Left colon (tissue), 2 donors: ENCODE data around the gene ZNF598. TPM values are rescaled to one million over a fixed set of nuclear protein-coding genes. Genes with fewer than 3 reads are reported as not detected.

Experiments used
- ATAC-seq: fragments of 200-7000 bp; cut with Tn5 transposase; one replicate; pipeline ENCODE4 v1.9.1; 2020; ENCODE audit warnings: mild to moderate bottlenecking, moderate library complexity
- DNase-seq, 2 donors: peaks; one replicate each; pipeline ENCODE4 v3.0.0-alpha.2; 2020
- intact Hi-C, 2 donors: fragments of 100-400 bp; cut with DNase I in 1 of 2; cut with micrococcal nuclease in 1 of 2; formaldehyde crosslinking; loops; one replicate each; pipeline versions ENCODE4 v1.11.2 to v1.14.0; 2022; cut with DNase I, micrococcal nuclease
- total RNA-seq, 2 donors: library from RNA; stranded (reverse); fragmentation: NEBNext Ultra II Directional; extraction: Animal tissue kit (Norgen Biotek cat#: 25700); gene quantifications; one replicate each; pipeline ENCODE4 v1.2.1, GENCODE V29; 2021
- donor health status: DM: no; HTN: no; CAD: no.
- donor health status: DM: yes; HTN: yes; CAD: no.

Gene ZNF598
- total RNA-seq, 2 donors from 2014 or later, result 45.8 to 52.8 TPM

DNA sequence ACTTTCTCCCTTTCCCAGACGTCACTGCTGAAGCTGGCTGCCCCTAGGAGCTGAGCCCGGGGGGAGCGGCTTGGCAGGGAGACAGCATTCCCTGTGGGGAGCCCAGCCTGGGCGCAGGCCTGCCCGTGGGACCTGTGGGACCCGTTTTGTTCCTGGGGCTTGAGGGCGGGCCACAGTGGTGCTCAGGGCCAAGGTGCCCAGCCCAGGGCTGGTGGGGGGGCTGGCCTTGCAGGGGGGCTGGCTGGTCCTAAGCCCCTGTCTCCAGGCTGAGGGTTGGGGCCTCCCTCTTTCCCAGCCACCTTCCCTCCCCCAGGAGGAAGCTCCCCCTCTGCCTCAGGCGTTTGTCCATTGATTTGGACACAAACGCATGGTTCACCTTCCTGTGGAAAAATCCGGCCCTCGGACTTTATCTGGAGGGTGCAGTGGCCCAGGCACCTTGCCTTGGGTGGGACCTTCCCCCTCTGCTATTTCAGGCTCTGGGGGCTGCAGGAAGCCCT is 21.5 kb upstream of the ZNF598 start:
- DNase-seq (no peak), ATAC-seq (no peak)
- intact Hi-C loops, result no loop called here

DNA sequence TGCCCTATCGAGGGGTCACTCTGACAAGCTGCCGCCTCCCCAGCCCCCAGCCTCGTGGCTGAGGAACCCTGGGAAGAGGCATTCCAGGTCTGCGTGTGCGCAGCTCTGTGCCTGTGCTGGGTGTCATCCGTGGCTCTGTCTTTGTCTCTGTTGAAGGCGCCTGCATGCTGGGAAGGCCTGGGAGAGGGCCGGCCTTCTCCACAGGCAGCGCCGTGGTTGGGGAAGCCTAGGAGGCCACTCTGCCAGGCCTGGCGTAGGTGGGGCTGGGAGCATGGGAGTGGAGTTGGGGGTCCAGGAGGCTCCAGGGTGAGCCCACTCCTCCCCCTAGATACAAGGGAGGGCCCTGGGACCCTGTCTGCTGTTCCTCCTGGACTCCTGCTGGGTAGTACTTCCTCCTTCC is 20.4 kb upstream of the ZNF598 start:
- intact Hi-C loops, result no loop called here
- DNase-seq (no peak), ATAC-seq (no peak)

DNA sequence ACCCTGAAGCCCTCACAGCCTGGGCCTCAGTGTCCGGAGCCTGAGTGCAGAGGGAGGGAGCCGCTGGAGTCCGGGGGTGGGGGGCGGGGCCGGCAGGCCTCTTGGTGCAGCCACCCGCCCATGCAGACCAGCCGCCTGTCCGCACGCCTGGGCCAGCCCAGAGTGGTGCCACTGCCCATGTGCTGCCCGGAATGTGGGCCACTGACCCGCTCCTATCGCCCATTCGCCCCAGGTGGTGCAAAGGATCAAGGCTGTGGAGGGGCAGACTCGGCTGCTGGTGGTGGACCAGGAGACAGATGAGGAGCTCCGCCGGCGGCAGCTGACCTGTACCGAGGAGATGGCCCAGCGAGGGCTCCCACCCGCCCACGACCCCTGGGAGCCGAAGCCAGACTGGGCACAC is 19.7 kb upstream of the ZNF598 start:
- intact Hi-C loops, result loop anchor here in 1 of 2 donors (5.0 kb wide), 1 partner anchor 113 kb away; no protein-coding TSS in a partner anchor
- no peak for ATAC-seq
- no peak for DNase-seq

DNA sequence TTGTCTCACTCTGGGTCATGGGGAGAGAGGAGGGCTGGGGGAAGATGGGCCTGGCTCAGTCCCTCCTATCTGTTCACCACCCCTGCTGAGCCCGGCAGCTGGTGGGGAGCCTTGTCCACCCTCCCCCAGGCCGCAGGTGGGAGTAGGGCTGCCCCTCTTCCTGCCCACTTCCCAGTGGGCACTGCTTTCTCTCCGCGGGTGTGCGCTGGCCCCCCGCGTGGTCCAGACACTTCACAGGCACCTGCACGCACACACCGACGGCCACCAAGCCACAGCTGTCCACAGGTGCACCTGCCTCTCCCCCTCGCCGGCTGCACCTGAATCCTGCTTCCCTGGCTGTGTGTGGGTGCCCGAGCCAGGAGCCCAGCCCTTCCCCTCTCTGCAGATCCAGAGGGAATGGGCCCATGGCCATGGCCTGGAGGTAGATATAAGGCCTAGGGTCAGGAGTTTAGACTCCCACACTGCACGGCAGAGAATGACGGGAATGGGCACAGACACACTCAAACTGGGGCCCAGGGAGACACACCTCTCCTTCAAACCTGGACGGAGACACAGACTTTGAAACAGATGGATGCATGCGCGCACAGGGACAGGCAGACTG is 19.1 kb upstream of the ZNF598 start:
- DNase-seq (no peak), ATAC-seq (no peak)
- intact Hi-C loops, result loop anchor here in 1 of 2 donors (5.0 kb wide), 1 partner anchor 114 kb away; no protein-coding TSS in a partner anchor

DNA sequence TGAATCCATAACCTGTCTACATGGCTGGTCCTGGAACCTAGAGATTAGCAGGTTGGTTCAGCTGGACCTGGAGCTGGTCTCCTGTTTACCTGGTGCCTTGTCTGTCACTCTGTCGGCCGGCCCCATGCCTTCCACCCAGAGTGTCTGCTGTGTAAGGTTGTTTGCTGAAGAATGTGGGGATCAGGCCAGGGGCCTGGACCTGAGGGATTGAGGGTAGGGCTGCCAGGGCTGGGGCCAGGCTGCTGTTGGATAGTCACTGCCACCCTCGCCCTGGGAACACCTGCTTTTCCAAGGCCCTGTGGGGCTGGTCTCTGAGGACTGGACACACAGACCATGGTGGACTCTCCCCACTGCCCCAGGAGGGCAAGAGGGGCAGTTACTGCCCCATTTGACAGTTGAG is 18.5 kb upstream of the ZNF598 start:
- intact Hi-C loops, result loop anchor here in 1 of 2 donors (5.0 kb wide), 1 partner anchor 114 kb away; no protein-coding TSS in a partner anchor
- DNase-seq (no peak), ATAC-seq (no peak)

DNA sequence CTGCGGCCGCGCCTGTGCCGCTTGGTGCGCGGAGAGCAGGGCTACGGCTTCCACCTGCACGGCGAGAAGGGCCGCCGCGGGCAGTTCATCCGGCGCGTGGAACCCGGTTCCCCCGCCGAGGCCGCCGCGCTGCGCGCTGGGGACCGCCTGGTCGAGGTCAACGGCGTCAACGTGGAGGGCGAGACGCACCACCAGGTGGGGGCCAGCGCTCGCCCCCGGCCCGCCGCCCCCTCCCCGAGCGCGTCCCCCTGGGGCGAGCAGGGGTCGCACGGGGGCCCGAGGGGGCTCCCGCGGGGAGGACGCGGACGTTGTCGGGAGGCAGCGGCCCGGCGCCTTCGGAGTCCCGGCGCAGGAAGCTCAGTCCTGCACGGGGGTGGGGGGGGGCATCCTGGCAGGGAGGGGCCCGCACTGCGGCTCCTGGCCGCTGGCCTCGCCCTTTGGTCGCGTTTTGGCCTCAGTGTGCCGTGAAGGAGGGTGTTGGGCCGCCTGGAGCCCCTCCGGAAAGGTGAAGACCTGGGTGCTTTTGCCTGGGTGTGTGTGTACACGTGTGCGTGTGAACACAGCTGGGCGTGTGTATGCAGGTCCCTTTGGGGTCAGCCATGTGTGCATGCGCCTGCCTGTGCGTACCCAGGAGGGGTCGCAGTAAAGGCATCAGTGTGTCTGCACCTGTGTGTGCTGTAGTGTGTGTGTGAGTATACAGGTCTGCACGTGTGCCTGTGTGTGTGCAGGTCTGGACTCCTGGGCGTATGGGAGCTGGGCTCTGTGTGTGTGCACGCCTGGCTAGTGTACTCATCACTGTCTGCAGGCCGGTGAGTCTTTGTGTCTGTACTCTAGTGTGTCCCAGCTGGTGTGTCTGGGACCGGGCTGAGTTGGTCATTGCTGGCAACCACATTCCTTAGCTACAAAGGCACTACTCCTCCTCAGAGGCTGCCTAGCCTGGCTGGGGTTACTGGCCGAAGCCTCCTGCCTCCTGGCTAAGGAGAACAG is 17.7 kb upstream of the ZNF598 start:
- DNase-seq (peak in 1 of 2 donors; percentile 21), ATAC-seq (peak; percentile 20)
- intact Hi-C loops, result loop anchor here in 1 of 2 donors (5.0 kb wide), 1 partner anchor 115 kb away; no protein-coding TSS in a partner anchor

DNA sequence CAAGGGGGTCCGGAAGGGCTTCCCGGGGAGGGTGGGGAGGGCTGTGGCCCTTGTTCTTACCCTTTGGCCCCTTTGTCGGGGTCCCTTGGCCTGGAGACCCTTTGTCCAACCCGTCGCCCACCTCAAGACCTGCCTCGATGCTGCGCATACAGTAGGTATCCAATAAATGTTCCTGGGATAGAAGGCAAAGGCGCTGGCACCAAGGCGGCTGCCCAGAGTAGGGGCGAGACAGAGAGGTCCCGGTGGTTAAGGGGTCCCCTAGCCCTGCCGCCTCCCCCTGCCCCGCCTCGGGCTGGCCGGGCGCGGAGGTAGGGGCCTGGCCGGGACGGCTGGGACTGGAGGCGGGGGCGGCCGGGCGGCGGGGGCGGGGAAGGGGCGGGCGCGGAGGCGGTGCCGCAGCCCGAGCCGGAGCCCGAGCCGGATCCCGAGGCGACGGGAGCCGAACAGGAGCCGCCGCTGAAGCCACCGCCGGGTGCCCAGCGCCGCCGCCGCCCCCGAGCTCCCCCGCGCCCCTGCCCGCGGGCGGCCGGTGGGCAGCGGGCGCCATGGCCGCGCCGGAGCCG is 16.9 kb upstream of the ZNF598 start, which contains the start of gene NHERF2:
Gene NHERF2, plus strand, starts transcription at position 442 of the 563 bp plus-strand sequence. Its CDS starts 104 bp downstream, at position 546.
- DNase-seq (no peak), ATAC-seq (peak; percentile 33)
- intact Hi-C loops, result loop anchor here in 1 of 2 donors (5.0 kb wide), 1 partner anchor 116 kb away; no protein-coding TSS in a partner anchor

DNA sequence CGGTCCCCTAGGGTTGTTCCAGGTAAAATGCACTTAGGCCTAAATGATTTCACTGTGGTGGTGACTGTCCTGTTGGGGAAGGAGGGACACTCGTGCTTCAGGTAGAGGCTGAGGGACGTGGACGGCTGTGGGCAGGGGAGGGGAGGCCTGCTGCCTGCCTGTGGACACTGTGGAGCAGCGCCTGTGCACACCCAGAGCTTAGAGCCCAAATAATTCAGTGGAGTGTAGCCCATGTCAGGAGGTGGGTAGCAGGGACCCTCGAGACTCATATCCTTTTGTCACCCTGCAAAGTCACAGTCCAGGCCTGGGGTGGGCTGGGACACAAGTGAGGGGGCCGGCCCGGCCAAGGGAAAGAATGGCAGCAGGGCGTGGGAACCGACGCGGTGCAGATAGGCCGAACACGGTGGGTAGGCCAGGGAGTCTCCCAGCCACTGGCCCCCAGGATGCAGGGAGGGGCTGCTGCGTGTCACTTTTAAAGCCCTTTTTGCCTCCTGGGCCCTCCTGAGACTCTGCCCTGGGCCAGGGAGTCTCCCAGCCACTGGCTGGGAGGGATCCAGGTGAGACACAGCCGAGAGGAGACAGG is 16.3 kb upstream of the ZNF598 start:
- intact Hi-C loops, result loop anchor here in 1 of 2 donors (5.0 kb wide), 1 partner anchor 116 kb away; no protein-coding TSS in a partner anchor
- ATAC-seq, result no peak
- DNase-seq, result no peak

DNA sequence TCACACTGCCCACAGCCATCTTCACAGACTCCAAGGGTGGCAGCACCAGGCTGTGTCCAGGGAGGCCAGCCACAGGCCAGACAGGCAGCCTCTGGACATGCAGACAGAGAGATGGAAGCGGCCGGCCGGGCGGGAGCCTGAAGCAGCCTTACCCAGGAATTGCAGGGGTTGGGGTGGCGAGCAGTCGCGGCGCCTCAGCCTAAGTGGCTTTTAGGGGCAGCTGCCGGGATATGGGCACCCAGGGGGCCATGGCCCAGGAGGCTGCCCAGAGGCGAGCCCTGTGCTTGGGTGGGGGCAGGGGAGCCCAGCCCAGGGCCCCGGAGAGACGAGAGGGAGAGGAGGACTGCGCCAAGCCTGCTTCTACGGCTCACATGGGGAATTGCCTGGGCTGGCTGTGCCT is 15.6 kb upstream of the ZNF598 start:
- no peak for DNase-seq
- intact Hi-C loops, result loop anchor here in 1 of 2 donors (5.0 kb wide), 1 partner anchor 117 kb away; no protein-coding TSS in a partner anchor
- no peak for ATAC-seq

DNA sequence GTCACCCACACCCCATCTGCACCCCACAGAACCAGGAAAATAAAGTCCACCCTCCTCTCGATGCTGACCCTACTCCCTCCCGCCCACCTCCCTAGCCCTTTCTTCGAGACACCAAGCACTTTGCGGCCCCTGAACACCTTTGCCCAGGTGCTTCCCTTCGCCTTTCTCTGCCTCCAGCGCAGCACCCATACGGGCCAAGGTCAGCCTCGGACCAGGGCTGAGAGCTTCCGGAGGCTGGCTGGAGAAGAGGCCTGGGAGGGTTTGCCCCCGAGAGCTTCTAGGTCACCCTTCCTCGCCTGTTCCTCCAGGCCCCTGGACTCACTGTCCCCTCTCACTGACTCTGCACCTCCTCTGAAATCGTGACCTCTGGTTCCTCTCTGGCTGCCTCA is 14.4 kb upstream of the ZNF598 start:
- intact Hi-C loops, result no loop called here
- DNase-seq, result no peak
- no peak for ATAC-seq

DNA sequence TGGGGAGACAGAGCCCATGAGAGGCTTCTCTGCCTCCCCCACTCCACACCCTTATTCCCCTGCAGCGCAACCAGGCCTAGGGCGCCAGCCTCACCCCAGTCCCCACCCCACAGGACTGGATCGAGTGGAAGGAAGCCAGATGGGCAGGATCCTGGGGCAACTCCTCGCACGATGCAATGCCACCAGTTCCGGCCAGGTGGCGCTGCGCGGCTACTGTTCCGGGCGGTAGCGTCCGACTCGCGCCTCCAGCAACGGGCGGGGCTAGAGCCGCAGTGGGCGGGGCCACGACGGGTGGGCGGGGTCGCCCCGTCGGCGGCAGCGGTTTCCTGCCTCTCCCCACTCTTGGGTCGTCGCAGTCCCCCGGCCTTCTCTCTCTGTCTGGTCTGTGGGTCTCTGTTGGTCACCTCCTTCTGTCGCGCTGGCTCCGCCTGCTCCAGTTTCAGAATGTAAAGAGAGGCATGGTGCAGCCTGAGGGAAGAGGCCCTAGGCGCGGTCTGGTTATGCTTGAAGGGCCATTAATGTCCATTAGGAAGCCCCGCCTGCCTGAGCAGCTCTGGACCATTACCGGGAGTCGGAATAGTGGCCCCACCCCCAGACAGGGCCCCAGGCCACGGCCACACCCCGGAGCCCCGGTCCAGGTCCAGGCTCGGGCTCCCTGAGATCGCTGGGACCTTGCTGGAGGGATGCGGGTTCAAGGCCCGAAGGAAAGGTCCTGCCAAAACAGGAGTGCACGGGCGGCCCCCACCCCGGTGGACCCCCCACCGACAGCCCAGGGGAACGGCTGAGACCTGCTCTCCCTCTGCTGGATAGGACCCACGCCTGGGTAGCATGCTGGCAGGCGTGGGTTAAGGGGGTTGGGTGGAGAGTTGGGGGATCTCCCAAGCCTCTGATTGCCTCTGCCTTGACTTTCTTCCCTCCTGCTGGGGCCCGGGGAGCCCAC is 13.7 kb upstream of the ZNF598 start:
- ATAC-seq, result peak; percentile 79

DNA sequence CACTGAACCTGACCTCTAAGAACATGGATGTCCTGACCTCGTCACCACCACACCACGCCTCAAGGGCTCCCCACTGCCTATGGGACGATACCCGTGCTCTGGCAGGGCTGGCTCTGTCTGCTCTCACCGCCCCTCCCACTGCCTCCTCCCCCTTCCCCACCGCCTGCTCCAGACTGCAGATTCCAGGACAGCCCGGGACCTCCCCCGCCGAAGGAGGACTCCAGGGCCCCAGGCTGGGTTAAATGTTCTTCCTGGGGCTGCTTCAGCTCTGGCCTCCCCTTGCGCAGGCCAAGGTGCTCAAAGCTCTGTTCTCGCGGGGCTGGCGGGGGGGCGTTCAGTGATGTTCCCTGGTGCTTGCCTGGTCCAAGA is 13.1 kb upstream of the ZNF598 start:
- DNase-seq (no peak), ATAC-seq (peak; percentile 24)
- intact Hi-C loops, result no loop called here

More for the DNA sequence above, 13.7 kb upstream of the ZNF598 start:
- peak; percentile 89 to 95 for DNase-seq
- intact Hi-C loops, result no loop called here

DNA sequence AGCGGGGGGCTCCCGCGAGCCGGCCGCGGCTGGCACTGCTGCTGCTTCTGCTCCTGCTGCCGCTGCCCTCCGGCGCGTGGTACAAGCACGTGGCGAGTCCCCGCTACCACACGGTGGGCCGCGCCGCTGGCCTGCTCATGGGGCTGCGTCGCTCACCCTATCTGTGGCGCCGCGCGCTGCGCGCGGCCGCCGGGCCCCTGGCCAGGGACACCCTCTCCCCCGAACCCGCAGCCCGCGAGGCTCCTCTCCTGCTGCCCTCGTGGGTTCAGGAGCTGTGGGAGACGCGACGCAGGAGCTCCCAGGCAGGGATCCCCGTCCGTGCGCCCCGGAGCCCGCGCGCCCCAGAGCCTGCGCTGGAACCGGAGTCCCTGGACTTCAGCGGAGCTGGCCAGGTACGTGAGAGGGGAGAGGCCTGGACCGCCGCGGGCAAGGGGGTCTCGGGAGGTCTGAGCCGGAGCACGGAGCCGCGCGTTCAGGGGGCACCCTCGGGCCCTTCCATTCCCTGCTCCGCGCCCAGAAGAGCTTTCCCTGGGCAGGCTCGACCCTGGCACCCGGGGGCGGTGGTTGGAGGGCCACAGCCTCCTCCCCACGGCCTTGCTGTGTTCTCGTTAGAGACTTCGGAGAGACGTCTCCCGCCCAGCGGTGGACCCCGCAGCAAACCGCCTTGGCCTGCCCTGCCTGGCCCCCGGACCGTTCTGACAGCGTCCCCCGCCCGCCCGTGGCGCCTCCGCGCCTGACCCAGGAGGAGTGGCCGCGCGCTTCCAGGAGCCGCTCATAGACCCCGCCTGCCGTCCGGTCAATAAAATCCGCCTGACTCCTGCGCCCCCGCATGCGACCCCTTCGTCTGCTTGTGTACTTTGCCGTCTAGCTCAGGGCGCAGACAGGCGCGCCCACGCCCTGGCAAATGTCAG is 10.6 kb upstream of the ZNF598 start:
- intact Hi-C loops, result no loop called here
- ATAC-seq (no peak), DNase-seq (peak in 1 of 2 donors; percentile 36)

DNA sequence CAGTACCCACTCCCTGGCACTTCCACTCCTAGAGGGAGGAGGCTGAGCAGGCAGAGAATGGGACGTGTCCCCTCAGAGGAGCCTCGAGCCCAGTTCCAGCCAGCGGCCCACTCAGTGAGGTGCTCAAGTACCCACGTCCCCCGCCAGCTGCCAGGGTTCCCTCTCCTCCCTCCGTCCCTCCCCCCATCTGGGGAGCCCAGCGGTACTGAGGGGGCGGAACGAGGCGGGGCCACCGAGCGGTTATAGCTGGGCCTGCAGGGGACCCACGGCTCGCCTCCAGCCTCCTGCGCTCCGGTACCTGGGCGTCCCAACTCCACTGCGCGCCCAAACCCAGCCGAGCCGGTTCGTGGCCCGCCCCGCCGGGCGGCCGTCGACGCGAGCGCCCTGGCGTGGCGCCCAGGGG is 9.9 kb upstream of the ZNF598 start, which contains the start of gene NPW:
Gene NPW, plus strand, starts transcription at position 268 of the 403 bp plus-strand sequence.
- intact Hi-C loops, result no loop called here
- ATAC-seq (no peak), DNase-seq (peak in 1 of 2 donors; percentile 38)

DNA sequence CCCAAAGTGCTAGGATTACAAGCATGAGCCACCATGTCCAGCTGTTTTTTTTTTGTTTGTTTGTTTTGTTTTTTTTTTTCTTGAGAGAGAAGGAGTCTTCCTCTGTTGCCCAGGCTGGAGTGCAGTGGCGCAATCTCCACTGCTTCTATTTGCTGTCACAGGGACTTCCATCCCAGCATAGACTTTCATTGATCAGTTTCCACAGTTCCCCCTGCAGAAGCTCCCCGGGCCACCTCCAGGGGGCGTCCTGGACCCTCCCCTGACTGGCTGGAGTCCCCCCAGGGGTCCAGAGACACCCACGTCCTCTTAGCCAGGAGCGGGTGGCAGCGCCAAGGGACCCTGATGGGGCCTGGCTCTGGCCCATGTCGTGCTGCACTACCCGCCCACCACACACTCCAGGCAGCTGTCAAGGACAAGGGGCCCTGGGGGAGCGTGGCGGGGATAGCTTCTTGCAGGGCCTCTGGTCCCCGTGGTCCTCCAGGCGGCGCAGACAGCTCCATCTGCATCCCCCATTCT is 6.8 kb upstream of the ZNF598 start:
- intact Hi-C loops, result no loop called here
- ATAC-seq (no peak), DNase-seq (no peak)

DNA sequence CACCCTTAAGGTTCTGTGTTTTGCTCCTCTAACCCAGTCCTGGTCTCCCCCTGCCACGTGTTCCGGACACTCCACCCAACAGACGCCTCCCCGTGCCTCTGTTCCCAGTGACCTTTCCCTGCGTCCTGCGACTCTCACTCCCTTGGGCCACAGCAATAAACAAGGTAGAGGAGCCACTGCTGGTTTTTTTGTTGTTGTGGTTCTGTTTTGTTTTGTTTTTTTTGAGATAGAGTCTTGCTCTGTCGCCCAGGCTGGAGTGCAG is 6.3 kb upstream of the ZNF598 start:
- peak; percentile 35 for ATAC-seq
- intact Hi-C loops, result no loop called here
- peak in 1 of 2 donors; percentile 27 for DNase-seq
